ENCODE data around the gene JMJD4.

GRCh38 chr1:227753999-227754711 is 19.1 kb upstream of the JMJD4 start:
- TF ChIP-seq POLR2A (IDR thresholded peaks at IDR 0.05; ENCODE audit: low read depth, low read length) = no peak
- TF ChIP-seq SPI1 (IDR thresholded peaks at IDR 0.05; ENCODE audit: low read depth, low read length) = no peak
- TF ChIP-seq TAF1 (IDR thresholded peaks at IDR 0.05; ENCODE audit: low read depth, low read length) = no peak
- TF ChIP-seq POLR2AphosphoS5 (IDR thresholded peaks at IDR 0.05; ENCODE audit: low read depth, low read length) = no peak
